ENCODE data around the gene PRKRA. TPM values are rescaled to one million over a fixed set of nuclear protein-coding genes. Genes with fewer than 3 reads are reported as not detected.

The PRKRA gene
- total RNA-seq, 6 experiments from 2014 or later: 30.4 to 38.3 (median 33.7) TPM

GRCh38 chr2:178419123-178419522 is 31.9 kb downstream of the PRKRA start:
- Mint-ChIP-seq H3K27me3 (ENCODE audit: insufficient read depth) (peaks cover 1% of the 10 kb centered on the region; the same call in 1 of the 2 replicates), H3K4me1 (ENCODE audit: low read depth) (peaks cover 23% of the 10 kb centered on the region), H3K36me3 (ENCODE audit: low read depth) (no peaks in the 10 kb centered on the region), H3K27ac (no peak overlapping the region), H3K4me3 (no peak overlapping the region), H3K9me3 (no peaks in the 10 kb centered on the region)
- peak; percentile 29 for DNase-seq
- TF ChIP-seq, protein P1, sequence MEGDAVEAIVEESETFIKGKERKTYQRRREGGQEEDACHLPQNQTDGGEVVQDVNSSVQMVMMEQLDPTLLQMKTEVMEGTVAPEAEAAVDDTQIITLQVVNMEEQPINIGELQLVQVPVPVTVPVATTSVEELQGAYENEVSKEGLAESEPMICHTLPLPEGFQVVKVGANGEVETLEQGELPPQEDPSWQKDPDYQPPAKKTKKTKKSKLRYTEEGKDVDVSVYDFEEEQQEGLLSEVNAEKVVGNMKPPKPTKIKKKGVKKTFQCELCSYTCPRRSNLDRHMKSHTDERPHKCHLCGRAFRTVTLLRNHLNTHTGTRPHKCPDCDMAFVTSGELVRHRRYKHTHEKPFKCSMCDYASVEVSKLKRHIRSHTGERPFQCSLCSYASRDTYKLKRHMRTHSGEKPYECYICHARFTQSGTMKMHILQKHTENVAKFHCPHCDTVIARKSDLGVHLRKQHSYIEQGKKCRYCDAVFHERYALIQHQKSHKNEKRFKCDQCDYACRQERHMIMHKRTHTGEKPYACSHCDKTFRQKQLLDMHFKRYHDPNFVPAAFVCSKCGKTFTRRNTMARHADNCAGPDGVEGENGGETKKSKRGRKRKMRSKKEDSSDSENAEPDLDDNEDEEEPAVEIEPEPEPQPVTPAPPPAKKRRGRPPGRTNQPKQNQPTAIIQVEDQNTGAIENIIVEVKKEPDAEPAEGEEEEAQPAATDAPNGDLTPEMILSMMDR (IDR thresholded peaks at IDR 0.05): peak; percentile 68

DNA sequence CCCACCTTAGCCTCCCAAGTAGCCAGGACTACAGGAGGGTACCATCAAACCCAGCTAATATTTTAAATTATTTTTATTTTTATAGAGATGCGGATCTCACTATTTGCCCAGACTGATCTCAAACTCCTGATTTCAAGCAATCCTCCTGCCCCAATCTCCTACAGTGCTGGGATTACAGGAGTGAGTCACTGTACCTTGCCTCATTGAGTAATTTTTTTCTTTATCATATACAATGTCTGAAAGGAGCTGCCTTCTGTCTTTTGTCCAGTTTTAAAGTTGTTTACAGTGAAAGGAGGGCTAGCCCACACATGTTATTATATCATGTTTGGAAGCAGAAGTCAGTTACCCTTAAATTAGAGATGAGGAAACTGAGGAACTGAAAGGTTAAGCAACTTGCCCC is 32.5 kb downstream of the PRKRA start:
- H3K27ac Mint-ChIP-seq: no peak overlapping the region
- peaks cover 27% of the 10 kb centered on the region for H3K4me1 Mint-ChIP-seq (ENCODE audit: low read depth)
- TF ChIP-seq, protein P1 (IDR thresholded peaks at IDR 0.05): no peak
- DNase-seq: no peak
- H3K36me3 Mint-ChIP-seq (ENCODE audit: low read depth): no peaks in the 10 kb centered on the region
- peaks cover 1% of the 10 kb centered on the region; the same call in 1 of the 2 replicates for H3K27me3 Mint-ChIP-seq (ENCODE audit: insufficient read depth)
- H3K4me3 Mint-ChIP-seq: no peak overlapping the region
- no peaks in the 10 kb centered on the region for H3K9me3 Mint-ChIP-seq

DNA sequence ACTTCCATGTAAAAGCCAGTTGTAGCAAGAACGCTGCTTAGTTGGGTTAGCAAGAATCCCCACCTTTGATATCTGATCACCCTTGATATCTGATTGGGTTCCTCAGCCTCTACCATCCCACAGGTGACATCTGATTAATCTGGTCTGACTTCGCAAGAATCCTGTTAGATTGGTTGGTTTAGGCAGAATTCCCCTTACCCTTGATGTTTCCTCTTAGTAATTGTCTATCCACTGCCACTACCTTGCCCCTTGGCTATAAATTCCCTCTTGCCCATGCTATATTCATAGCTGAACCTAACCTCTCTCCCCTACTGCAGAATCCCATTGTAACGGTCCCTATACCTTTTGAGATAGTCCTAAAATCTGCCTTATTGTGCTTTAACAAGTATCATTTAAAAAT is 33.1 kb downstream of the PRKRA start:
- no peaks in the 10 kb centered on the region for H3K9me3 Mint-ChIP-seq
- H3K36me3 Mint-ChIP-seq (ENCODE audit: low read depth): no peaks in the 10 kb centered on the region
- peaks cover 32% of the 10 kb centered on the region for H3K4me1 Mint-ChIP-seq (ENCODE audit: low read depth)
- no peak overlapping the region for H3K4me3 Mint-ChIP-seq
- no peak for DNase-seq
- peaks cover 1% of the 10 kb centered on the region; the same call in 1 of the 2 replicates for H3K27me3 Mint-ChIP-seq (ENCODE audit: insufficient read depth)
- TF ChIP-seq, protein P1 (IDR thresholded peaks at IDR 0.05): no peak
- no peak overlapping the region for H3K27ac Mint-ChIP-seq

- no peak for DNase-seq
- Mint-ChIP-seq H3K27me3 (ENCODE audit: insufficient read depth) (peaks cover 1% of the 10 kb centered on the region; the same call in 1 of the 2 replicates), H3K36me3 (ENCODE audit: low read depth) (no peaks in the 10 kb centered on the region), H3K27ac (no peak overlapping the region), H3K4me1 (ENCODE audit: low read depth) (peaks cover 35% of the 10 kb centered on the region), H3K4me3 (no peak overlapping the region), H3K9me3 (no peaks in the 10 kb centered on the region)
- TF ChIP-seq, protein P1 (IDR thresholded peaks at IDR 0.05): no peak
Measured at GRCh38 chr2:178415979-178416378, 35.0 kb downstream of the PRKRA start.

DNA sequence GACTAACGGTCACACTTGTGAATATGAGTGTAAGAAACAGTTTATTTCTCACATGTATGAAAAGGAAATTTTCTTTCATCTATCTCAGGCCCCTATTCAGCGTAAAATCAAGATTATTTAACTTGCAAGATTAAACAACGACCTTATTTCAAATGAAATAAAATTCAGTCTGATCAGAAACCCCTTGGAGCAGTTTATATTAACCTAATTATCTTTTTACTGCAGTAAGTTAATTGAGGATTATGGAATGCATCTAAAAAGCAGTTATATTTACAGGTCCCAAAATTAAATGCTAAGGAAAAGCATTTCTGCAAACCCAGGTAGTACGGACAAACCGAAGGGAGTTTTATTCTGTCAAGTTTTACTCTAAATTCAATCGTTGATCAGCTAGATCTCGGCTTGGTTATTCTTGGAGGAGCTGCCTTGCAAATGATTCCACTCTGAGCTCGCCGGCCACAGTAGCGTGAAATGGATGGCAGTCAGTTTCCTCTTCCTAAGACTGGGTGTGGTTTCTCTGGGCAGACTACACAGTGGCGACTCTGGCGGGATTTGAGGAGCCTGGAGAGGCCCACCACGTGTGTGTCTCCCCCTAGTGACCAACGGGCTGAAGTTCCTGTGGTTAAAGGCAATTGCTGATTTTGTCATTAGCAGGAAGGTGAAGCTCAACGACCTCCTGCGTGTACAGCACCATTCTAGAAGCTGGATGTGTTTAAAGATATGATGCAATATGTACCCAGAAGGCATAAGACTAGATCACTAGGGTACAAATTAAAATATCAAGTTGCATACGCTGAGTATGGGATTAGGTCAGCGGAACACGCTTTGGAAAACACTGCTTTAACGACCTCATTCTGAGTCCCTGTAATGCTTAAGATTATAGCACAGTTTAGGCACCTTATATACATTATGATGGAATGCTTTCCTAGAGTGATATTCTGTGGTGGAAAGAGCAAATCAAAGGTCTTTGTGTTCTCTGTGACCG is 36.4 kb downstream of the PRKRA start:
- Mint-ChIP-seq H3K9me3 (no peaks in the 10 kb centered on the region), H3K27me3 (ENCODE audit: insufficient read depth) (peaks cover 1% of the 10 kb centered on the region; the same call in 1 of the 2 replicates), H3K4me1 (ENCODE audit: low read depth) (peaks cover 35% of the 10 kb centered on the region), H3K27ac (peak overlapping the region; percentile 99), H3K4me3 (peak overlapping the region; percentile 96), H3K36me3 (ENCODE audit: low read depth) (no peaks in the 10 kb centered on the region)
- TF ChIP-seq, protein P1 (IDR thresholded peaks at IDR 0.05): peak; percentile 94
- peak; percentile 95 for DNase-seq

Data from HFFc6 (cell line).